Measurements from ENCODE around the gene ROBO1. TPM values are rescaled to one million over a fixed set of nuclear protein-coding genes. Genes with fewer than 3 reads are reported as not detected.

The ROBO1 gene
- total and polyA plus RNA-seq, 2 of the 13 experiments (the other 11 are each of a cell fraction or from before 2014, with no cell fraction given) = 52.2 to 71.0 TPM

DNA sequence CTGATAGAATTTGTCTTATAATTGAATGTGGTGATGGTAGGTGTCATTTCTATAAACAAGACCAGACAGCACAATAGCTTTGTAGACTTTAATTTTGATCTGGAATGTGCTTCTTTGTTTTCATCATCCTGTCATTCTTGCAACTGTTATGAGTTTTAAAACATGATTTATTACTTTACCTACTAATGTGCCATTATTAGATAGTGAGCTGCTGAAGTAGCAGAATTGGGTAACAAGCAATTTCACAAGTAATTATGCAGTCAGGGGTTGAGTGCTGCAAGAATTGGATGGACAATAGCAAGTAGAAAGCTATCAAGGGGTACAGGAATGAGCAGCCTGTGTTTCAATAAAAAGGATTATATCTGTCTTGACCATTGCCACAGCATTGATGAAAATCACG lies 975.6 kb downstream of the ROBO1 start:
- in situ Hi-C loops (cut with HindIII; ENCODE audit: extremely low pct_ligation_motif_present, low pct_unique_long_range_greater_than_20kb) = no loop called here
- ChIA-PET CTCF (ENCODE audit: low intra/inter-chr PET ratio, low total read pairs) (no interaction called here), POLR2A (no interaction called here)
- DNase-seq (ENCODE audit: low spot score) (no peak), ATAC-seq (no peak), FAIRE-seq (no peak)
- Histone ChIP-seq H3K4me2 (ENCODE audit: low read depth, low read length) (no peak overlapping the region), H3K36me3 (replicated peaks in 1 of 2; ENCODE audit: control insufficient read depth in 1 of 2, insufficient read depth in 2 of 2, low read length in 2 of 2) (no peaks in the 10 kb centered on the region), H3K27me3 (ENCODE audit: control insufficient read depth in 1 of 2, insufficient read depth in 2 of 2, low read length in 2 of 2) (no peaks in the 10 kb centered on the region), H3K9me3 (ENCODE audit: low read length) (no peaks in the 10 kb centered on the region), H4K20me1 (ENCODE audit: insufficient read depth, low read length) (no peaks in the 10 kb centered on the region), H2AFZ (ENCODE audit: low read length) (no peak overlapping the region), H3K79me2 (ENCODE audit: insufficient read depth, low read length) (peaks cover 25% of the 10 kb centered on the region), H3K9ac (ENCODE audit: insufficient read depth, low read depth, low read length) (no peak overlapping the region), H3K4me3 (replicated peaks in 1 of 3; ENCODE audit: insufficient read depth in 1 of 3, low read depth in 2 of 3, low read length in 3 of 3) (no peak overlapping the region), H3K4me1 (ENCODE audit: insufficient read depth, low read length) (no peaks in the 10 kb centered on the region; the same call in 1 of the 2 replicates), H3K27ac (ENCODE audit: extremely low read length, insufficient read depth, low read length) (no peak overlapping the region)
- no peak for TF ChIP-seq ZSCAN9 (CRISPR knock-in tag; IDR thresholded peaks at IDR 0.05; ENCODE audit: borderline replicate concordance)
- 89% methylated on average over 1 of the region's 1 CpG for WGBS (ENCODE audit: low lambda C conversion rate)
- intact Hi-C loops (cut with micrococcal nuclease; ENCODE audit: unreplicated experiment) = no loop called here
- no TSS peak for BruUV-seq (replicated peaks)

DNA sequence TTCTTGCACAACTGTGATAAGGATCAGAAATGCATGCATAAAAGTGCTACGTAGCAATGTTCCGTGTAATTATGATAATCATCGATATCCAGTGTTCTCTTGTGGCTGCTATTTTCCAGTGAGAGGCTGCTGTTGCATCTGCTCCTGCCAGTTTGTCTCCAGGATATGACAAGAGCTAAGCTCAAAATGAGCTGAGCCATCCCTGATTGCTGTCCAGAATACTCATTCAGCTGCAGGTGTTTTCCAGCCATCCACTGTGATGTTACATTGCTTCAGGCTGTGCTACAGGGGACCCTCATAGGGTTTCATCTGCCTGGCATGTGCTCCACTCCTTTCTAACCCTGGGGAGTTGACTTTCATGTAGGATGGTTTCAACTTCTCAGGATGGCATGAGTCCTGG lies 976.0 kb downstream of the ROBO1 start:
- H3K4me2 ChIP-seq (ENCODE audit: low read depth, low read length) = no peak overlapping the region
- no peaks in the 10 kb centered on the region; the same call in 1 of the 2 replicates for H3K4me1 ChIP-seq (ENCODE audit: insufficient read depth, low read length)
- no TSS peak for BruUV-seq (replicated peaks)
- FAIRE-seq (no peak), ATAC-seq (no peak), DNase-seq (ENCODE audit: low spot score) (no peak)
- no peak overlapping the region for H2AFZ ChIP-seq (ENCODE audit: low read length)
- TF ChIP-seq ZNF878 (CRISPR knock-in tag; IDR thresholded peaks at IDR 0.05) (no peak), FOXP4 (CRISPR knock-in tag; IDR thresholded peaks at IDR 0.05) (no peak), HIVEP1 (CRISPR knock-in tag; IDR thresholded peaks at IDR 0.05) (no peak)
- in situ Hi-C loops (cut with HindIII; ENCODE audit: extremely low pct_ligation_motif_present, low pct_unique_long_range_greater_than_20kb) = no loop called here
- no peak overlapping the region for H3K4me3 ChIP-seq (replicated peaks in 1 of 3; ENCODE audit: insufficient read depth in 1 of 3, low read depth in 2 of 3, low read length in 3 of 3)
- H3K79me2 ChIP-seq (ENCODE audit: insufficient read depth, low read length) = peaks cover 23% of the 10 kb centered on the region
- ChIA-PET CTCF (ENCODE audit: low intra/inter-chr PET ratio, low total read pairs) (no interaction called here), POLR2A (no interaction called here)
- H3K27ac ChIP-seq (ENCODE audit: extremely low read length, insufficient read depth, low read length) = no peak overlapping the region
- H3K9me3 ChIP-seq (ENCODE audit: low read length) = no peaks in the 10 kb centered on the region
- H3K36me3 ChIP-seq (replicated peaks in 1 of 2; ENCODE audit: control insufficient read depth in 1 of 2, insufficient read depth in 2 of 2, low read length in 2 of 2) = no peaks in the 10 kb centered on the region
- intact Hi-C loops (cut with micrococcal nuclease; ENCODE audit: unreplicated experiment) = no loop called here
- H3K9ac ChIP-seq (ENCODE audit: insufficient read depth, low read depth, low read length) = no peak overlapping the region
- no peaks in the 10 kb centered on the region for H3K27me3 ChIP-seq (ENCODE audit: control insufficient read depth in 1 of 2, insufficient read depth in 2 of 2, low read length in 2 of 2)
- H4K20me1 ChIP-seq (ENCODE audit: insufficient read depth, low read length) = no peaks in the 10 kb centered on the region
- 64% methylated on average over 3 of the region's 3 CpGs for WGBS (ENCODE audit: low lambda C conversion rate)
